ENCODE results near the gene PACS2. TPM values are rescaled to one million over a fixed set of nuclear protein-coding genes. Genes with fewer than 3 reads are reported as not detected.
A peak's percentile ranks its signal among the peaks of the same experiment; 100 is the strongest.
"Not testable (repeated sequence)": the region's sequence is repeated elsewhere in the genome, so short reads cannot be mapped to it uniquely, and the experiment has no call there.

PACS2 gene
- total RNA-seq, 3 donors from 2014 or later: 46.0 to 70.9 (median 67.8) TPM

GRCh38 chr14:105271224-105271890 is 43.2 kb upstream of the PACS2 start:
- no peaks in the 10 kb centered on the region for H3K4me1 ChIP-seq
- no peak for DNase-seq (ENCODE audit: low spot score in 2 of 2)
- intact Hi-C loops (cut with DNase I; ENCODE audit: low total_unique reads): no loop called here
- TF ChIP-seq CTCF (IDR thresholded peaks at IDR 0.05): no peak
- no peak for TF ChIP-seq POLR2A (IDR thresholded peaks at IDR 0.05)
- no peak for TF ChIP-seq POLR2AphosphoS5 (IDR thresholded peaks at IDR 0.05)
- H3K4me3 ChIP-seq: no peak overlapping the region
- no peak overlapping the region for H3K27ac ChIP-seq
- no peaks in the 10 kb centered on the region for H3K36me3 ChIP-seq
- no peaks in the 10 kb centered on the region for H3K27me3 ChIP-seq
- no peaks in the 10 kb centered on the region for H3K9me3 ChIP-seq

DNA sequence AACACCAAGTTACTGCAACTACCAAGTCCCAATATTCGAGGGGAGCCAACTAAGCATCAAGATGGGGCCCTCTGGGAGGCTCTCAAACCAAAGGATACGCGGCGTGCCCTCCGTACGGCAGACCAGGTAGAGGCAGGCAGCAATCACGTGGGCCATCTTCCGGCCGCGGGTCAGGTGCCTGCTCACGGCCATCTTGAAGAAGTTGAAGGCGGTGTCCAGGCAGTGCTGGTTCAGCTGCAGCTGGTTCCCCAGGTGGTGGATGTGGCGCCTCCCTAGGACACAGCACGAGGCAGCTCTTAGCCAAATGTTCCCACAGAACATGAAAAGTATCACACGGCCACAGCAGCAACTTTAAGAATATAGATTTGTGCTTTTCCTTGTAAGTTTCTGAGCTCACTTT is 41.9 kb upstream of the PACS2 start:
- intact Hi-C loops (cut with DNase I; ENCODE audit: low total_unique reads): no loop called here
- Histone ChIP-seq H3K36me3 (no peaks in the 10 kb centered on the region), H3K27me3 (no peaks in the 10 kb centered on the region), H3K9me3 (no peaks in the 10 kb centered on the region), H3K4me3 (no peak overlapping the region), H3K4me1 (no peaks in the 10 kb centered on the region), H3K27ac (no peak overlapping the region)
- DNase-seq (ENCODE audit: low spot score in 2 of 2): no peak
- no peak for TF ChIP-seq POLR2A (IDR thresholded peaks at IDR 0.05)
- no peak for TF ChIP-seq CTCF (IDR thresholded peaks at IDR 0.05)
- TF ChIP-seq POLR2AphosphoS5 (IDR thresholded peaks at IDR 0.05): no peak

- DNase-seq (ENCODE audit: low spot score in 2 of 2): peak; percentile 32 to 74
- Histone ChIP-seq H3K36me3 (no peaks in the 10 kb centered on the region), H3K27ac (peak overlapping the region; percentile 8 to 19), H3K9me3 (no peaks in the 10 kb centered on the region), H3K4me3 (no peak overlapping the region), H3K27me3 (no peaks in the 10 kb centered on the region), H3K4me1 (no peaks in the 10 kb centered on the region)
- TF ChIP-seq CTCF (IDR thresholded peaks at IDR 0.05) (no peak), POLR2AphosphoS5 (IDR thresholded peaks at IDR 0.05) (no peak), POLR2A (IDR thresholded peaks at IDR 0.05) (no peak)
- intact Hi-C loops (cut with DNase I; ENCODE audit: low total_unique reads): no loop called here
Measured at GRCh38 chr14:105273062-105273461, 41.5 kb upstream of the PACS2 start.

GRCh38 chr14:105274637-105275036 is 39.9 kb upstream of the PACS2 start:
- no peaks in the 10 kb centered on the region for H3K36me3 ChIP-seq
- H3K27ac ChIP-seq: no peak overlapping the region
- H3K4me3 ChIP-seq: no peak overlapping the region
- DNase-seq (ENCODE audit: low spot score in 2 of 2): no peak
- no peaks in the 10 kb centered on the region for H3K27me3 ChIP-seq
- no peaks in the 10 kb centered on the region for H3K4me1 ChIP-seq
- TF ChIP-seq CTCF (IDR thresholded peaks at IDR 0.05) (no peak), POLR2AphosphoS5 (IDR thresholded peaks at IDR 0.05) (no peak), POLR2A (IDR thresholded peaks at IDR 0.05) (no peak)
- H3K9me3 ChIP-seq: no peaks in the 10 kb centered on the region
- intact Hi-C loops (cut with DNase I; ENCODE audit: low total_unique reads): no loop called here

GRCh38 chr14:105275267-105275946 is 39.1 kb upstream of the PACS2 start:
- H3K4me1 ChIP-seq: no peaks in the 10 kb centered on the region
- no peaks in the 10 kb centered on the region for H3K36me3 ChIP-seq
- H3K27ac ChIP-seq: peak overlapping the region; percentile 29 to 76
- no peak for TF ChIP-seq CTCF (IDR thresholded peaks at IDR 0.05)
- no peak for TF ChIP-seq POLR2AphosphoS5 (IDR thresholded peaks at IDR 0.05)
- TF ChIP-seq POLR2A (IDR thresholded peaks at IDR 0.05): no peak
- no peaks in the 10 kb centered on the region for H3K27me3 ChIP-seq
- H3K4me3 ChIP-seq: no peak overlapping the region
- H3K9me3 ChIP-seq: no peaks in the 10 kb centered on the region
- intact Hi-C loops (cut with DNase I; ENCODE audit: low total_unique reads): no loop called here
- DNase-seq (ENCODE audit: low spot score in 2 of 2): no peak

GRCh38 chr14:105277448-105277847 is 37.1 kb upstream of the PACS2 start:
- intact Hi-C loops (cut with DNase I; ENCODE audit: low total_unique reads); H3K4me3 ChIP-seq; H3K4me1 ChIP-seq; H3K27me3 ChIP-seq; H3K36me3 ChIP-seq; DNase-seq (ENCODE audit: low spot score in 2 of 2); H3K9me3 ChIP-seq: not testable (repeated sequence)
- H3K27ac ChIP-seq: peak overlapping the region in 1 of 2 donors; percentile 25

Measured in breast epithelium (tissue), 4 donors.